ENCODE data around the gene PRMT7. TPM values are rescaled to one million over a fixed set of nuclear protein-coding genes. Genes with fewer than 3 reads are reported as not detected.
A peak's percentile ranks its signal among the peaks of the same experiment; 100 is the strongest.

Gene PRMT7
- total and polyA plus RNA-seq, 7 experiments from 2014 or later = 42.5 to 95.1 (median 72.6) TPM

DNA sequence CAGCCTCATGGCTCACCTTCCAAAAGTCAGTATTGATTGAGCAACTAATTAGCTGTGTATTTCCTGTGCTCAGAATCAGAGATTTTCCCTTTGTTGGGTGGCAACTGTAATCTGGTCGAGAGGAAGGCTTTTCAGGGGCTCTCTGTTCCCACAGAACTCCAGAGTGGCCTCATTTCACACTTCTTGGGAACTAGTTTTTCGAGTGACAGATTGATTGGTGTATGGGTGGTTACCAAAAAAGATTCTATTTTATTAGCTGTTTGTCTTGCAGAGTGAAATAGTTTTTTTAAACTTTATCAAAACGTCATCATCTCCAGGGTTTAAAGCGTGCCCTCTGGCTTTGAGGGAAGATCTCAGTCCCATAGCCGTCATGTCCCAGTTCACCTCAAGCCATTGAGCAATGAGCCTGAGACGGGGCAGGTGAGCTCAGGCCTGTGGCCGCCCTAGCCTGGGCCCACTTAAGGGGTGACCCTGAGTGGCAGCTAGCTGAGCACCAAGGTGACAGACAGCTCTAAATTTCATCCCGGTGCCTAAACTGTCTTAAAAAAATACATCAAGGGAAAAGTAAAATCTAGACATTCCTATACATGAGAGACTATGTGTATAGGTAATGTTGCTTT lies 84.5 kb downstream of the PRMT7 start:
- no peaks in the 10 kb centered on the region for H3K36me3 Mint-ChIP-seq
- ChIA-PET CTCF (interaction anchor here (0.5 to 4.7 kb wide), 13 partner anchors 14 to 134 kb away, joined by 3 to 76 read pairs (median 5); no protein-coding TSS in a partner anchor), POLR2A (interaction anchor here (1.1 kb wide), 1 partner anchor 21 kb away, joined by 3 read pairs; no protein-coding TSS in a partner anchor)
- peak overlapping the region in 1 of 9 donors; percentile 76 for H3K27ac Mint-ChIP-seq
- H3K4me3 ChIP-seq (ENCODE audit: low read length) = no peak overlapping the region
- peaks cover 7 to 17% (median 11%) of the 10 kb centered on the region in 7 donors for H3K4me1 Mint-ChIP-seq
- H3K27ac ChIP-seq (ENCODE audit: low read depth, low read length) = no peak overlapping the region
- intact Hi-C loops (cut with micrococcal nuclease) = no loop called here
- H3K9me3 ChIP-seq (ENCODE audit: control insufficient read depth in 2 of 3, low read length in 3 of 3) = no peaks in the 10 kb centered on the region
- H3K27me3 ChIP-seq (ENCODE audit: control insufficient read depth in 2 of 2, insufficient read depth in 2 of 2, low read length in 2 of 2) = no peaks in the 10 kb centered on the region
- peaks cover 0 to 36% (median 0%) of the 10 kb centered on the region in 5 donors for H3K27me3 Mint-ChIP-seq
- ATAC-seq (no peak), DNase-seq (no peak)
- H3K36me3 ChIP-seq (ENCODE audit: control insufficient read depth in 2 of 3, insufficient read depth in 3 of 3, low read length in 3 of 3) = no peaks in the 10 kb centered on the region
- H3K4me1 ChIP-seq (ENCODE audit: control insufficient read depth in 2 of 2, insufficient read depth in 2 of 2, low read length in 2 of 2) = peaks cover 2 to 8% of the 10 kb centered on the region in 2 donors
- H3K4me3 Mint-ChIP-seq = no peak overlapping the region
- no peaks in the 10 kb centered on the region for H3K9me3 Mint-ChIP-seq

DNA sequence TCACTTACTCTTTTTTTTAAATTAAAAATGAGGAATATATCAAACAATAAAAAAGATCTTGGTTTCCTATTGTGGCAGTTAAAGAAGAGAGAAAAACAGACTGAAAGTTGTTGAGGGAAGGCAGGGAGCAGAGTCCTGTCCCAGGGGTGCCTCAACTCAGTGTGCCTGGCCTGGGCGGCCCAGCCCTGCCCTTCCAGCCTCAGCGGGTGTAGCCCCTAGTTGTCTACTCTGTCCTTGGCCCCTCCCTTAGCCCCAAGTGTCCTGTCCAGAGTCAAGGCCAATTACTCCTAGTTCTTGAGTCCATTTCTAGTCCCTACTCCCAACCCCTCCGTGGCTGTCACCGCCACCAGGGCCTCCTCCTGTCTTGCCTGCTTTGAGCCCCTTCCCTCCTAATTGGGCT lies 85.0 kb downstream of the PRMT7 start:
- Histone ChIP-seq H3K4me3 (ENCODE audit: low read length) (no peak overlapping the region), H3K36me3 (ENCODE audit: control insufficient read depth in 2 of 3, insufficient read depth in 3 of 3, low read length in 3 of 3) (no peaks in the 10 kb centered on the region), H3K27me3 (ENCODE audit: control insufficient read depth in 2 of 2, insufficient read depth in 2 of 2, low read length in 2 of 2) (no peaks in the 10 kb centered on the region), H3K27ac (ENCODE audit: low read depth, low read length) (no peak overlapping the region), H3K9me3 (ENCODE audit: control insufficient read depth in 2 of 3, low read length in 3 of 3) (no peaks in the 10 kb centered on the region), H3K4me1 (ENCODE audit: control insufficient read depth in 2 of 2, insufficient read depth in 2 of 2, low read length in 2 of 2) (peaks cover 7 to 8% of the 10 kb centered on the region in 2 donors)
- DNase-seq (no peak), ATAC-seq (no peak)
- Mint-ChIP-seq H3K4me3 (no peak overlapping the region), H3K27ac (peak overlapping the region in 1 of 9 donors; percentile 56), H3K9me3 (no peaks in the 10 kb centered on the region), H3K36me3 (no peaks in the 10 kb centered on the region), H3K27me3 (peaks cover 0 to 36% (median 0%) of the 10 kb centered on the region in 5 donors), H3K4me1 (peaks cover 8 to 23% (median 17%) of the 10 kb centered on the region in 7 donors)
- ChIA-PET POLR2A (interaction anchor here (0.6 to 1.1 kb wide), 3 partner anchors 21 to 115 kb away, joined by 3 to 4 read pairs (median 3); no protein-coding TSS in a partner anchor), CTCF (interaction anchor here (0.5 to 4.7 kb wide), 24 partner anchors 10 to 138 kb away, joined by 3 to 76 read pairs (median 5); no protein-coding TSS in a partner anchor)
- intact Hi-C loops (cut with micrococcal nuclease) = loop anchor here (1.0 to 2.0 kb wide), 5 partner anchors 22 to 125 kb away; partner anchors contain the start of gene SMPD3 (in 2 of the 2)

DNA sequence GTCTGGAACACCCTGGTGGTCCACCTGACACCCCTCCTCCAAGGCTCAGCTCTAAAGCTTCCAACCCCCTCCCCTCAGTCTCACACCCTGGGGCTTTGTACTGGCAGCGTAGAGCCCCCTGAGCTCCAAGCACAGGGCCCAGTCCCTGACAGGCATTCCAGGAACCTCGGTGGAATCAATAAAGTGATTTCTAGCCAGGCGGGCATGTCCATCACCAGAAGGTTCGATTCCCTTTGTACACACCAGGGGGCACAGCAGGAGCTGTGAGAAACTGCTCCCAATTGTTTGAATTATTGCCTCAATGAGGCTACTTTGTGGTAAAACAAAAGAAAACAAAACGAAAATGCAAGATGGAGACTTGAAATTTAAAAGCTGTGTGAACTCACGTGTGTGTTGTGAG lies 85.7 kb downstream of the PRMT7 start:
- H3K27ac ChIP-seq (ENCODE audit: low read depth, low read length) = no peak overlapping the region
- DNase-seq (peak in 7 of 9 donors; percentile 52 to 76 (median 69)), ATAC-seq (peak; percentile 84)
- H3K9me3 ChIP-seq (ENCODE audit: control insufficient read depth in 2 of 3, low read length in 3 of 3) = no peaks in the 10 kb centered on the region
- ChIA-PET POLR2A (interaction anchor here (0.6 to 2.0 kb wide), 4 partner anchors 17 to 114 kb away, joined by 3 to 12 read pairs (median 4); no protein-coding TSS in a partner anchor), CTCF (interaction anchor here (0.5 to 4.7 kb wide), 28 partner anchors 10 to 607 kb away, joined by 3 to 76 read pairs (median 5); no protein-coding TSS in a partner anchor)
- H3K27me3 Mint-ChIP-seq = peaks cover 0 to 32% (median 0%) of the 10 kb centered on the region in 5 donors
- peak overlapping the region in 8 of 9 donors; percentile 8 to 57 (median 43) for H3K27ac Mint-ChIP-seq
- H3K36me3 ChIP-seq (ENCODE audit: control insufficient read depth in 2 of 3, insufficient read depth in 3 of 3, low read length in 3 of 3) = no peaks in the 10 kb centered on the region
- no peaks in the 10 kb centered on the region for H3K36me3 Mint-ChIP-seq
- no peaks in the 10 kb centered on the region for H3K9me3 Mint-ChIP-seq
- intact Hi-C loops (cut with micrococcal nuclease) = loop anchor here (1.0 to 2.0 kb wide), 5 partner anchors 22 to 124 kb away; partner anchors contain the start of gene SMPD3 (in 2 of the 2)
- no peak overlapping the region for H3K4me3 ChIP-seq (ENCODE audit: low read length)
- H3K4me3 Mint-ChIP-seq = no peak overlapping the region
- H3K4me1 ChIP-seq (ENCODE audit: control insufficient read depth in 2 of 2, insufficient read depth in 2 of 2, low read length in 2 of 2) = peaks cover 11 to 14% of the 10 kb centered on the region in 2 donors
- peaks cover 8 to 29% (median 23%) of the 10 kb centered on the region in 7 donors for H3K4me1 Mint-ChIP-seq
- H3K27me3 ChIP-seq (ENCODE audit: control insufficient read depth in 2 of 2, insufficient read depth in 2 of 2, low read length in 2 of 2) = no peaks in the 10 kb centered on the region

DNA sequence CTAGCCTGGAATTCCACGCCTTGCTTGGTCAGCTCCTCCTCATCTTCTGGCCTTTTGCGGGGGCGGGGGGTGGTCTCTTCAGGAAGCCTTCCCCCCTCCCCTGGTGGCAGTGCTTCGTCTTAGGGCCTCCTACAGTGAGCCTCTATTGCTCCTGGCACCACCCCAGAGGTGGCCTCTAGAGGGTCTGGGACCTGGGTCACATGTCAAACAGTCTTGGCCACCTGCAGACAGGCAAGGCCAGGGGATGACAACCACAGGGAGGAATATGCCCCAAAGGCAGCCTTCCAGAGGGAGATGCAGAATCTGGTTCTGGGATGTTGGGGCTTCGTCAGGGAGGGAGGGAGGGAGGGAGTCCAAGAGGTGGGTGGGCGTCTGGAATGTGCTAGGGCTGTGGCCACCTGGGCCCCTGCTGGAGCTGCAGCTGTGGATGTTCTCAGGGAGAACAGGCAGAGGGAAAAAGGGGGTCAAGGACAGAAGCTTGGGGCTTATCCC lies 86.9 kb downstream of the PRMT7 start:
- Mint-ChIP-seq H3K27ac (peak overlapping the region in 5 of 9 donors; percentile 14 to 73 (median 42)), H3K36me3 (no peaks in the 10 kb centered on the region), H3K4me1 (peaks cover 8 to 36% (median 29%) of the 10 kb centered on the region in 7 donors), H3K27me3 (peaks cover 0 to 28% (median 0%) of the 10 kb centered on the region in 5 donors), H3K4me3 (peak overlapping the region in 1 of 10 donors; percentile 60), H3K9me3 (no peaks in the 10 kb centered on the region)
- H3K27me3 ChIP-seq (ENCODE audit: control insufficient read depth in 2 of 2, insufficient read depth in 2 of 2, low read length in 2 of 2) = no peaks in the 10 kb centered on the region
- H3K27ac ChIP-seq (ENCODE audit: low read depth, low read length) = no peak overlapping the region
- DNase-seq (no peak), ATAC-seq (no peak)
- ChIA-PET POLR2A (interaction anchor here (0.7 to 2.0 kb wide), 4 partner anchors 9 to 113 kb away, joined by 3 to 12 read pairs (median 4); no protein-coding TSS in a partner anchor), CTCF (interaction anchor here (0.9 to 4.7 kb wide), 12 partner anchors 9 to 123 kb away, joined by 3 to 76 read pairs (median 6); no protein-coding TSS in a partner anchor)
- intact Hi-C loops (cut with micrococcal nuclease) = loop anchor here in 1 of 2 donors (2.0 kb wide), 1 partner anchor 123 kb away; no protein-coding TSS in a partner anchor
- H3K4me1 ChIP-seq (ENCODE audit: control insufficient read depth in 2 of 2, insufficient read depth in 2 of 2, low read length in 2 of 2) = peaks cover 11 to 18% of the 10 kb centered on the region in 2 donors
- H3K9me3 ChIP-seq (ENCODE audit: control insufficient read depth in 2 of 3, low read length in 3 of 3) = no peaks in the 10 kb centered on the region
- H3K36me3 ChIP-seq (ENCODE audit: control insufficient read depth in 2 of 3, insufficient read depth in 3 of 3, low read length in 3 of 3) = no peaks in the 10 kb centered on the region
- no peak overlapping the region for H3K4me3 ChIP-seq (ENCODE audit: low read length)

DNA sequence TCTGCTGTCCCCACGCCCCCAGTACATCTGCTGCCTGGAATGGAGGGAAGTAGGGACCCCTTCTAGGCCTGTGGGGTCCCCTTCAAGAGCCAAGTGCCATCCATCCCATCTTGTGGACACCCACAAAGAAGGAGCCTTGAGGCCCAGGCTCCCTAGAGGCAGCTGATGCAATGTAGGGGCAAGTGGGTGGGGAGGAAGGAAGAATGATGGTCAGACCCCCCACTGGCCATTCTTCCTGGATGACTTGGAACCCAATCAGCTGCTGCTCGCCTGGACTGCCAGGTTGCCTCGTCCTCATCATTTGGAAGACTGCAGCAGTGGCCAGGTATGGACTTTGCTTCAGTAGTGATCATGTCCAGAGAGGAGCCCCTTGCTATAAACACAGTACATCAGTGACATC lies 88.6 kb downstream of the PRMT7 start:
- ATAC-seq (no peak), DNase-seq (no peak)
- Mint-ChIP-seq H3K9me3 (no peaks in the 10 kb centered on the region), H3K4me3 (no peak overlapping the region), H3K4me1 (peaks cover 6 to 36% (median 29%) of the 10 kb centered on the region in 7 donors), H3K36me3 (no peaks in the 10 kb centered on the region), H3K27me3 (peaks cover 0 to 15% (median 0%) of the 10 kb centered on the region in 5 donors), H3K27ac (no peak overlapping the region)
- Histone ChIP-seq H3K4me1 (ENCODE audit: control insufficient read depth in 2 of 2, insufficient read depth in 2 of 2, low read length in 2 of 2) (peaks cover 11 to 18% of the 10 kb centered on the region in 2 donors), H3K9me3 (ENCODE audit: control insufficient read depth in 2 of 3, low read length in 3 of 3) (no peaks in the 10 kb centered on the region), H3K36me3 (ENCODE audit: control insufficient read depth in 2 of 3, insufficient read depth in 3 of 3, low read length in 3 of 3) (no peaks in the 10 kb centered on the region), H3K27ac (ENCODE audit: low read depth, low read length) (no peak overlapping the region), H3K27me3 (ENCODE audit: control insufficient read depth in 2 of 2, insufficient read depth in 2 of 2, low read length in 2 of 2) (no peaks in the 10 kb centered on the region), H3K4me3 (ENCODE audit: low read length) (no peak overlapping the region)
- POLR2A ChIA-PET = interaction anchor here (1.1 to 4.3 kb wide), 2 partner anchors 18 to 42 kb away, joined by 3 to 22 read pairs; no protein-coding TSS in a partner anchor
- intact Hi-C loops (cut with micrococcal nuclease) = no loop called here
- CTCF ChIA-PET = interaction anchor here (0.8 to 4.2 kb wide), 7 partner anchors 18 to 121 kb away, joined by 3 to 27 read pairs (median 3); no protein-coding TSS in a partner anchor
